ENCODE results near the gene RAB21. TPM values are rescaled to one million over a fixed set of nuclear protein-coding genes. Genes with fewer than 3 reads are reported as not detected.
A peak's percentile ranks its signal among the peaks of the same experiment; 100 is the strongest.
"Not testable (repeated sequence)": the region's sequence is repeated elsewhere in the genome, so short reads cannot be mapped to it uniquely, and the experiment has no call there.

The RAB21 gene
- polyA plus RNA-seq, 3 donors, result 51.5 to 62.2 (median 61.5) TPM

DNA sequence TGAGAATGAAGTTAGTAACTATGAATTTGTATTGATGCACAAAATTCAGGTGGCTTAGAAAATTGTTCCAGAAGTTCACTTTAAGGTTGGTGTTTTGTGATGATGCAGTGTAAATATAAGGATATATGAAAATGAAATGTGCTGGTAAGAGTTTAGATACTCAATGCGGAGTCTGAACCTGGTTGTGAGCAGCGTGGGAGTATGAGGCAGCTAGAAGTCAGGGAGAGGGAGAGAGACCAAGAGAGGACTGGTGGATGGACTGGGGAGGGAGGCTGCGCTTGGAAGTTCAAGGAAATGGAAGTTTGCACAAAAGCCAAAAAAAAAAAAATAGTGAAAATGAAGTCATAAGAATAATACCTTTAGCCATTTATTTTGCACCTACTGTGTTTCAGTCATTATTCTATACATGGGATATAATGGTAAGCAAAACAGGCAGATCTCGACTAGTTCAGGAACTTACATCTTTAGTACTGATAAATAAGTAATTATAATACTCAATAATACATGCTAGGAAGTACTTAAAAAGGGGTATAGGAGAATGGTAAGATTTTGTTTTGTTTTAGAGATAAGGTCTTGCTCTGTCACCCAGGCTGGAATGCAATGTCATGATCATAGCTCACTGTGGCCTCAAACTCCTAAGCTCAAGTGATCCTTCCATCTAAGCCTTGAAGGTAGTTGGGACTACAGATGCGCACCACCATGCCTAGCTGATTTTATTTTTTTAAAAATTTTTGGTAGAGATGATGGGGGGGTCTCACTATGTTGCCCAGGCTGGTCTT is 10.0 kb upstream of the RAB21 start:
- DNase-seq, result no peak

DNA sequence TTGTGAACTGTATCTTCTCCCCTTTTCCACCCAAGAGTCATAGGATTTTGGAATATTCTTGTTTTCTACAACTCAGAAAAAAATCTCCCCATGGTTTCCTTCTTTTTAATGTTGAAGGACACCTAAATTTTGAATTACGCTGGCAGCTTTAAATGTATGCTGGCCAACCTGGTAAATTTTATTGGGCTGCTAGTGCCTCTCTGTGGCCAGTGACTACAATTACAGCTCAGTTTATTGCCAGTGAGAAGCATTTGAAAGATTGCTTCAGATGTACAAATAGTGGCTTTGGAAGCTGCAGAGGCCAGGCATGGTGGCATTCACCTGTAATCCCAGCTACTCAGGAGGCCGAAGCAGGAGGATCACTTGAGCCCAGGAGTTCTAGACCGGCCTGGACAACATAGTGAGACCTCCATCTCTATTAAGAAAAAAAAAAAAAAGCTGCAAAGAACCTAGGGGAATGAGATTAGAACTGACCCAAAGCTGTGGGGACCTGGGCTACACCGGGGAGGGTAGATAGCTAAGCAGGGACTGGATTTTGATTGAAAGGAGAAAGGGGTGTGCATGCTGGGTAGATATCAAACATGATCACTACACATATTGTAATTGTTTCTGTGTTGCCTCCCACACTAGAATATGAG is 7.6 kb upstream of the RAB21 start:
- DNase-seq, result peak; percentile 46

DNA sequence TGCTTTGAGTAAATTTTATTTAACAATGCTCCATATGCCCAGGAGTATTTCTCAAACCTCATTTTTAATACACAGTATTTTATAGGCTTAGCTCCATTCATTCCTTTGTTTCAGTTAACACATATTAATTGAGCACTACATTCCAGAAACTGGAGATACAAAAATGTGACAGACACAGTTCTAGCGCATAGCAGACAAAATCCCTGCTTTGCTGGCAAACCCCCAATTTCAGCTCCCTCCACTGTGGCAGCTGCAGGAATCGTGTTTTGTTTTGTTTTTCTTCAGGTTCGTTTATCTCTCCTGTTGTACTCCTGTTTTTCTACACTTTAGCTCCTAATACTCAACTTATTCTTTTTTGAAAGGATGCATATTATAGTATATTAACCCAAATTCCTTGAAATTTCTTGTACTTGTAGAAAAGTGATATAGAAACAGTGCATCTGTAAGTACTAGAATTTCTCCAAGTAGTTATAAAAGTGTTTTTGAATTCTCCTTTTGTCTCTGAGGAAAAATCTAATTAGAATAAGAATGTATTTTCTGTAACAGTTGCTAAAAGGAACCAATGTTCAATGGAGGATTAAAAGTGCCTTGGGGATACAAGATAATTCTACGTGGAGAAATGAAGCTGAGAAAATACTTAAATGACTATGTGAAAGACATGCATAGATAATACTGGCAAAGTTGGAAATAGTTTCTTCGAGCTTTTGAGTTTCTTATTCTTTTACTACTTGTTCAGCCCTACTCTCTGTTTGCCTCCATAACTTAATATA is 6.4 kb upstream of the RAB21 start:
- DNase-seq, result no peak

DNA sequence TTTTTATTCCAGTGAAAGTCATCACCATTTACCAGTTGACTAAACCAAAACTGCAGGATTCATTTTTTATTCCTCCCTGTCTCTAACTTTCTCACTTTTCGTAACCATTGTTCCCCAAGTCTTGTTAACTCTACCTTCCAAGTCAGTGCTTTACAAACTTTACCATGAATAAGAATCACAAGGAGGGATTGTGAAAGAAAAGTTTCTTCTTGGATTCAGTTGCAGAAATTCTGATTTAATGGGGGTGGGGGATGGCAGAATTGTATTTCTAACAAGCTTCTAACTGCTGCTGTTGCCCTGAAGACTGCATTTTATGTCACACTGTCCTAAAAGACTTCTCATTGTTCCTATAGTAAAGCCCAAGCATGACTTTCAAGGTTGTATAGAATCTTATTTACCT is 5.0 kb upstream of the RAB21 start:
- no peak for DNase-seq

DNA sequence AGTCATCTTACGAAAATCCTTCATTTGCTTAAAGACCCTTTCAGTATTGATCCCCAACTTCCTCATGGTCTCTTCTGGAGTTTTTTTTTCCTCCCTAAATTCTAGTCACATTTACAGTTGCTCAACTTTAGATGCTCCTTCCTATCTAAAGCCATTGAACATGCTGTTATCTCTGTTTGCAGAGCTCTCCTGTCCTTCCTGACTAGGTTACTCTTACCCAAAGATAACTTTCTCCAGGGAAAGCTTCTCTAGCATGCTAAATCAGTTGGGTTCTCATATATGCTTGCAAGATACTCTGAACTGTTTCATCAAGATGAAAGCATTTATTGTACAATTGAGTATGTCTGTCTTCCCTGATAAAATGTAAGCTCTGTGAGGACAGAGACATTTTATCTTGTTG is 1.8 kb upstream of the RAB21 start:
- DNase-seq, result no peak

DNA sequence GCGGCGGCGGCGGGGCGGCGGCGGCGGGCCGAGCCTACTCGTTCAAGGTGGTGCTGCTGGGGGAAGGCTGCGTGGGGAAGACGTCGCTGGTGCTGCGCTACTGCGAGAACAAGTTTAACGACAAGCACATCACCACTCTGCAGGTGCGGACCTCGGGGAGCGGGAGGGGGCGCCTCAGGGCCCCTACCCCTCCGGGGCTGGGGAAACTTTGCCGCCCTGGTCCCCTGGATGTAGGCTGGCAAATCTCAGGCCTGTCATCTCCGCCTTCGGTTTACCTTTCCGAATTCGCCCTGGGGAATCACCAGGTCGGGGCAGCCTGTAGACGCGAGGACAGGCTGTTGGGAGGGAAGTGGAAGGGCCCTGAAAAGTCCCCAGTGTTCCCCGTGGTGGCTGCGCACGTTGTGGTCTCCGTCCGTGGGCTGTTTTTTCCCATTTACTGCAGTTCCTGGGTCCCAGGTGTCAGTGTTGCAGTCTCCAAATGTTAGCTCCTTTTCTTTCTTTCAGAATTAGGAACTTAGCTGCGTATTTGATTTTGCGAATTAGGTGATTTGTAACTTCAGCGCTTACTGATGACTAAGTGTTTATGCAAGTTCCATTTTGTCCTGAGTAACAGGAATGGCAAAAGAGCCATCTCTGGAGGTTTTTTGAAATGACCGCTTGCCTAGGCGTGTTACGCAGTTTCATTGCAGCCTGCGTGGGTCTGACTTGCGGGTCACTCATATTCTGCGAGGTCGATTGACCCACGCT is 656 bp downstream of the RAB21 start:
- DNase-seq, result peak; percentile 46

DNA sequence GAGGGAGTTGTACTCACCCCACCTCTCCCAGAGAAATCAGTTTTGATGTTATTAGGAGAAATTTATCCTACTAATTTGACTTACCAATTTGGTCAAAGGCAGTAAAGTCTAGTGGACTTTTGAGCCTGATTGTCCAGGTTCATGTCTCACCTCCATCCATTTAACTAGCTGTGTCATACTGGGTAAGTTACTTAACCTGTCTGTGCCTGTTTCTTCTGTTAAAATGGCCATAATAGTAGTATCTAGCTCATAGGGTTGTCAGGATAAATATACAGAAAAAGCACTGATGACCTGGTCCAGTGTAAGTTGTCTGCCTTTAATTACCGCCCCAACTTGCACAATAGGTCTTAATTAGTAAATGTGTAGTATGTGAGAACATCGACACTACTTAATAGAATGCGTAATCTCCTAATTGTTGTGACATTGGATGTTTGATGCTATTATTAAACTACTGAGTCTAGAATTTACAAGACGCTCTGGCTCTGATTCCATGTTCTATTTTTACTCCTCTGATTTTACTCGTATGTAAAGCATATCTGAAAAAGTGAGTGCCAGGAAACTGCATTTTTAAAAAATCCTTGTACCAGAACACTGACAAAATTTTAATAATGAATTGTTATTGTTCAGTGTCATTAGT is 1.5 kb downstream of the RAB21 start:
- no peak for DNase-seq

DNA sequence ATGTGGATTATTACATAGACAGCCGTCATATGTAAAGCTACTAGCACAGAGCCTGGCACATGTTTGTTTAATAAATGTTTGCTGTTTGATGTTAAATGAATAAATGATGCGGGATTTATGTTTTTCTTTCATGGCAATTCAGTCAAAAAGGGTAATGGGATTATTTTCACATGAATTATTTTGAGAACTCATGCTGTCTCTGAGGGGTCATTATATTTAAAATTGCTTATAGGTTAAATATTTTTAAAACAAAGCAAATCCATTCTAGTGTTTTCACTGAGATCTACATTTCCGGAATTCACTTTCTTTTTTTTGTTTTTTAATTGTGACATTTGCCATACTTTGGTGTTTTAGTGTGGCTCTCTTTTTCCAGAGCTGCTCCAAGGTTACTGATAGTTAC is 5.3 kb downstream of the RAB21 start:
- no peak for DNase-seq

DNA sequence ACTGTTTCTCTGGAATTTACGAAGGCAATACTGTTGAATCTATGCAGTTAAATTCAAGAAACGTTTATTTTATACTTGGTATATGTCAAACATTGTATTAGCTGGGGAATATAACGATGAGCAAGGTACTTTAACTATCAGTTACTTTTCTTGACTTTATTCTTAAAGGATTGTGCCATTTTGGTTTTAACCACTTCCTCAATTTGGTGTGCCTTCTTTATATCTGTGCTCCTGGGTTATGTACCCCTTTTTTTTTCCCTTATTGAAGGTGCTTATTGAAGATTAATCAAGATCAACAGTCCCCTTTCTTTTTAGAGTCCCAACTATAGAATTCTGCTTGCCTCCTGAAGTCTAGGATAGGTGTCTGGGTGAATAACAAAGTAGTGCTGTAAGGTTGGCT is 5.8 kb downstream of the RAB21 start:
- no peak for DNase-seq

DNA sequence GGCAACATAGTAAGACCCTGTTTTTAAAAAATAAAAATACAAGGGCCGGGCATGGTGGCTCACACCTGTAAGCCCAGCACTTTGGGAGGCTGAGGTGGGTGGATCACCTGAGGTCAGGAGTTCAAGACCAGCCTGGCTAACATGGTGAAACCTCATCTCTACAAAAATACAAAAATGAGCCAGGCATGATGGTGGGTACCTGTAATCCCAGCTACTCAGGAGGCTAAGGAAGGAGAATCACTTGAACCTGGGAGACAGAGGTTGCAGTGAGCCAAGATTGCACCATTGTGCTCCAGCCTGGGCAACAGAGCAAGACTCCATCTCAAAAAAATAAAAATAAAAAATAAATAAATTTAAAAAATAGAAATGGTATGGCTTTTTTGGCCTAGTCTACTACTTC is 6.7 kb downstream of the RAB21 start:
- DNase-seq, result not testable (repeated sequence)

DNA sequence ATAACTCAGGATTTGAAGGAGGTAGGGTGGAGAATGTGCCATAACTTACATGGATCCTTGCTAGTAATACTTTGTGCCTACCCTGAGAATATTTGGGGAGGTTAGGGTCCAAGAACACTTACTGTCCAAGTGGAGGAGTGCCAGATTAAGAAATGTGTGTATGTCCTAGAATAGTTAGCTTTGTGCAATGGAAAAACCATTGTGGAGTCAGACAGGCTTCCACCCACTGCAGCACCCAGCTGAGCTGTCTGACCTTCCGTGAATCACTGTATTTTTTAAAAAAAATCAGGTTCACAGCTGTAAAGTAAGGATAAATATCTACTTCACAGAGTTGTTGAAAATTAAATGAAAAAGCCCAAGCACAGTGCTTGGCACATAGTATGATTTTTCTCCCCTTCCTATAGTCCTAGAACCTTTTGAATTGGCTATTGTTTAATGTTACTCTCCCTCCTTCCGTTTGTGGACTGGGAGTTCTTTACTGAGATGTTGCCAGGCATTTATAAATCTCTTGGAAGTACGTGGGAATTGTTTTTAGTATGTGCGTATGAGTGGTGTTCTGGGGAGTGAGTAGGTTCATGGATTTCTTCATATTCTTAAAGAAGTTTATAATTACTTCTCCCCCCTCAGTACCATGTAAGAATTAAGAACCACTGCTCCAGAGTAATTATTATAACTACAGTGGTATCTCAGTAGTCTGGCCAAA is 9.2 kb downstream of the RAB21 start:
- DNase-seq, result no peak

DNA sequence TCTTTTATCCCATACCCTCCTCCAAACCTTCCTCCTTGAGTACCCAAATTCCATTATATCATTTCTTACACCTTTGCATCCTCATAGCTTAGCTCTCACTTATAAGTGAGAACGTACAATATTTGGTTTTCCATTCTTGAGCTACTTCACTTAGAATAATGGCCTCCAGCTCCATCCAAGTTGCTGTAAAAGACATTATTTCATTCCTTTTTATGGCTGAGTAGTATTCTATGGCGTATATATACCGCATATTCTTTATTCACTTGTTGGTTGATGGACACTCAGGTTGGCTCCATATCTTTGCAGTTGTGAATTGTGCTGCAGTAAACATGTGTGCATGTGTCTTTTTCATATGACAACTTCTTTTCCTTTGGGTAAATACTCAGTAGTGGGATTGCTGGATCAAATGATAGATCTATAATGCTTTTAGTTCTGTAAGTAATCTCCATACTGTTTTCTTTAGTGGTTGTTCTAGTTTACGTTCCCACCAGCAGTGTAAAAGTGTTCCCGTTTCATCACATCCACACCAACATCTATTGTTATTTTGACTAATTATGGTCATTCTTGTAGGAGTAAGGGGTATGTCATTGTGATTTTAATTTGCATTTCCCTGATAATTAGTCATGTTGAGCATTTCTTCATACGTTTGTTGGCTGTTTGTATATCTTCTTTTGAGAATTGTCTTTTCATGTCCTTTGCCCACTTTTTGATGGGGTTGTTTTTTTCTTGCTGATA is 10.1 kb downstream of the RAB21 start:
- DNase-seq, result no peak

DNA sequence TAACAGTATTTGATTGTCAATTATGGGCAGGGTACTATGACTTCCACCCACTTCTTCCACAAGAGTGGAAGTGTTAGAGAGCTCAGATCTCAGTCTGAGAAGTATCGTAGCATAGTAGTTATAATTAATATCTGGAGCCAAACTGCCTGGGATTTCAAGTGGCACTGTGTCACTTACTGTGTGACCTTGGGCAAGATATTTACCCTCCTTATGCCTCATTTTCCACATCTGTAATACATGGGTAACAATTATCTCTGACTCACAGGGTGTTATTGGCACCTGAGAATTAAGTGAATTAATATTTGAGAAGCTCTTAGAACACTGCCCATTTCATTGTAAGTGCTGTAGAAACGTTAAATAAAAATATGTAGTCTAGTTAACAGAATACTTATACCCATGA is 11.5 kb downstream of the RAB21 start:
- no peak for DNase-seq

DNA sequence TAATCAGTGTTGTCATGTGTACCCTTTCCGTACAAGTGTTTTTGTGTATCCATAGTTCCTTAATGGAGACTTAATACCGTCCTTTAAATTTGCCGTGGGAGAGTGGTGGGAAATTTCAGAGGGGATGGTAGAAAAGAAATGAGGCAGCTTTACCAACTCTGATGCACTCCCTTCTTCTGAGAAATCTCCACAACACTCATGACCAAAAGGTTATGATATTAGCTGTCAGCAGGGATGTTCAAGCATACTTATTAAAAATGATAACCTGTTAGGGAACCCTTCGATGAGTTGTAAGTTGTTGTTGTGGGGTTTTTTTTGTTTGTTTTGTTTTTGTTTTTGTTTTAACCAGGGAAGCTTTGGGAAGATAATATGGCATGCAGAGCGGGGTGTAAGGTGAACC is 12.5 kb downstream of the RAB21 start:
- no peak for DNase-seq

DNA sequence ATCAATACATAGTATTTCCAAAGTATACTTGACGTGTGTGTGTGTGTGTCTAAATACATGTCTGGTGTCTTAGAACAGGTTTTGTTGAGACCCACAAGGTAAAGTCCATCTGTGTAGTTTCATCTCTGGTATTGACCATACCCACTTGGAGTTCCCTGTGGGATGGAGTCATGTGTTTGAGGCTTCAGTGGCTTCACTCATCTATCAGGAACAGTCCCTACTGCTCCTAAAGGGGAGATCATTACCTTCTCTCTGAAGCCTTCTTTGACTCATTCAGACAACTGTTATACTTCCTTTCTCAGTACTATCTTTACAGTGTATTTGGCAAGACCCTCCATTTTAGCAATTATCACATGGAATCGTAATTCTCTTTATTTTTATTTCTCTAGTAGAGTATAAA is 14.2 kb downstream of the RAB21 start:
- DNase-seq, result no peak

DNA sequence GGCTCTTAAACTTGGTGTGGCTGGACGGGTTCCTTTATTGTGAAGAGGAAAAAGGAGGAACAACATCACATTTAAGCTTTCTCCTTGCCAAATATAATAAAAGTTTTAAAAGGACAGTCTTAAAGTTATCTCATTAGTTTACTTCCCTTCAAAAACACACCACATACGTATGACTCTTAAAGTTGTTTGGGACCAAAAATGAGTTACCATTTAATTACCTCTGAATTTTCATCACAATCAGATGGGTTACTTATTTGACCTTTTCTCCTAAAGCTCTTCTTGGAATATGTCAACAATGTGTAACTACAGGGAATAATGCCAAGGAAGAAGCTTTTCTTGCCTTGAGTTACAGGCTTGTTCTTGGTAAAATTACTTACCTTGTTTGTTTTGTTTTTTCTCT is 16.4 kb downstream of the RAB21 start:
- DNase-seq, result no peak

DNA sequence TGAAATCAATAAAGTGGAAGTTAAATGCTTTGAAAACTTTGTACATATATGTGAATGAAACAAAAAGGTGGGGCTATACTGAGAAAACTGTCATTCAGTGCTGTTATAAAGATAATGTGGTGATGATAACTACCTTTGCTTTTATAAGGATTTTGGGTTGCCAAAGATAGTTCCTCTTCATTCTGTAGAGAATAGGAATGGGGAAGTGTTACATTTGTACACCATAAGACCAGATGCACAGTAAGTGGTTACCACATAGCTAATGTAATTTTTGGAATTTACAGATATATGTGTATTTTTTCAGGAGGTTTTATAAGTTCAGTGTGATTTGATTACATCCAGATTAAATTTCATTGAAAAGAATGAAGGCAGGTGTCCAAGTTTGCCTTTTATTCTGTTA is 18.1 kb downstream of the RAB21 start:
- DNase-seq, result no peak

DNA sequence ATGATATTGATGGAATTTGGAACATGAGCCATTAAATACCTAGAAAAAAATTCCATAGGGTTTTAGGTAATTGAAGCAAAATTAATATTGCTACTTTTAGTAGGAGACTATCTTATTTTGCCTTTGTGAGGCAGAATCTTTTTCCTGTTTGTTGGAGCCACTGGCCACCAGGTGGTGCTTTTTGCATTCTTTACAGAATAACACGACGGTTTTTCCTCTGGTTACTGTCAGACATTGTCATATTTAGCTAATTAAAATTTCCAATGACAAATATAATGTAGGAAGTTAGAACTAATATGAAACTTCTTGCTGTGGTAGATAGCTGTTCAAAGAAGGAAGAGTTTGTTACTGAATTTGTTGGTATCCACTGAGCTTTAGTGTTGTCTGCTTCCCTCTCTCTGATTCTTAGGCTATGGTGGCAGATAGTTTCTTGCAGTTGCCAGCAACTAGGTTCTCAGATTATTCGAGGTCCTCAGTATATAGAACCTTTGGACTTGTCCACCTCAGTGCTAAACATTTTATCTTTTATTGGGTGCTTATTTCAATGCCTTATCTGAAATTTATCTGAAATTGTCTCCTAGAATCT is 25.7 kb downstream of the RAB21 start:
- DNase-seq, result peak; percentile 20

DNA sequence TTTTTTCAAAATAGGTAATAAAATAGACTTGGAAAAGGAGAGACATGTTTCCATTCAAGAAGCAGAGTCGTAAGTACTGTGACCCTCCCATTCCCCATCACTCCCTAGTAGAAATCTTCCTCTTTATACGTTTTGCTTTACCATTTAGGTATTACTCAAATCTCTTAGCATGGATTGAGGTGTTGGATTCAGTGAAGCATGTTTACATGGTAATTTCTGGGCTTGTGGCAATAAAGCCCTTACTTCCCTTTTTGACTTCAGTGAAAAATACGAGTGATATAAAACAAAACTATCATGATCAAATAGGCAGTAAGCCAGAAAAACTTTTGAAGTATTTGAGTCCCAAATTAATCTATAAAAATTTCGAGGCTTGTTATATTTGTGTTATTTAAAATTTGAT is 27.4 kb downstream of the RAB21 start:
- no peak for DNase-seq

DNA sequence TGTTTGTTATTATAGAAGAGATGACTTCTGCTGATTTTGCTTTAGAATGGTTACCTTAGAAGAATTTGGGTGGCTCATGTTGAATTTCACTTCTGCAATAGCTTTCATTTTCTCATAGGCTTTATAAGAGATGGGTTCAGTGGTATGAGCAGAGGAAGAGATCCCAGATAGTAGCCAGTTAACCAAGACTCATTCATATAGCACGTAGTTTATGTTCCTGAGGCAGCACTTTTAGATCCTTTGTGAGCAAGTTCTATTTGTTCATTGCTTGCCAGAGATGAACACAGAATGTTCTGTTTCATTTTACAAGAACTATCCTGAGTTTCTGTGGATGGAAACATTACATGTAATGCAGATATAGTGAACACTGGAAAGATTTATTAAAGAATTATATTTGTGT is 32.2 kb downstream of the RAB21 start:
- DNase-seq, result no peak

All from renal pelvis (tissue), 4 donors.